Fibroblast of lung (primary cell): ENCODE measurements around the gene MROH2A. TPM values are rescaled to one million over a fixed set of nuclear protein-coding genes. Genes with fewer than 3 reads are reported as not detected.

ENCODE experiments used
- DNase-seq, 2 donors: peaks; one replicate each; pipeline versions ENCODE4 v3.0.0 to v3.0.0-alpha.2; 2010; ENCODE audit warnings: low read depth in 2 of 2
- H2AFZ ChIP-seq: 2 replicates; pipeline ENCODE4 v1.5.1; 2012; ENCODE audit warnings: low read length, control low read depth, inconsistent platforms
- H3K27ac ChIP-seq: 2 replicates; pipeline ENCODE4 v1.5.1; 2011; ENCODE audit warnings: low read length, control low read depth; ENCODE audit not compliant: insufficient read depth
- H3K27me3 ChIP-seq: 2 replicates; pipeline ENCODE4 v1.5.1; 2011; ENCODE audit warnings: mild to moderate bottlenecking, low read length; ENCODE audit not compliant: control insufficient read depth, insufficient read depth
- H3K36me3 ChIP-seq: 2 replicates; pipeline ENCODE4 v1.5.1; 2011; ENCODE audit warnings: low read length; ENCODE audit not compliant: control insufficient read depth, insufficient read depth
- H3K4me1 ChIP-seq: 2 replicates; pipeline ENCODE4 v1.5.1; 2011; ENCODE audit warnings: low read length; ENCODE audit not compliant: control insufficient read depth, insufficient read depth; ENCODE audit errors: extremely low read depth
- H3K4me2 ChIP-seq: 2 replicates; pipeline ENCODE4 v1.5.1; 2011; ENCODE audit warnings: low read length, control low read depth; ENCODE audit not compliant: insufficient read depth; ENCODE audit errors: extremely low read depth
- H3K4me3 ChIP-seq, 4 experiments: fragments of 200-600 bp in 1 of 4; sonication (generic) in 1 of 4; replicated peaks in 1 of 4; 2 replicates each; pipeline ENCODE4 v1.5.1; 2011 to 2016; ENCODE audit warnings: low read length in 4 of 4, low read depth in 3 of 4, mild to moderate bottlenecking in 3 of 4, control low read depth in 2 of 4, inconsistent platforms in 1 of 4, mixed read lengths in 1 of 4; ENCODE audit not compliant: insufficient read depth in 1 of 4; ENCODE audit errors: control extremely low read depth in 1 of 4
- H3K79me2 ChIP-seq: 2 replicates; pipeline ENCODE4 v1.5.1; 2012; ENCODE audit warnings: mild to moderate bottlenecking, low read length, inconsistent platforms; ENCODE audit not compliant: control insufficient read depth, insufficient read depth
- H3K9ac ChIP-seq: 2 replicates; pipeline ENCODE4 v1.5.1; 2011; ENCODE audit warnings: mild to moderate bottlenecking, low read length, control low read depth; ENCODE audit not compliant: insufficient read depth
- H3K9me3 ChIP-seq: 2 replicates; pipeline ENCODE4 v1.5.1; 2012; ENCODE audit warnings: low read depth, low read length; ENCODE audit not compliant: control insufficient read depth, insufficient read depth
- H4K20me1 ChIP-seq: 2 replicates; pipeline ENCODE4 v1.5.1; 2011; ENCODE audit warnings: low read length; ENCODE audit not compliant: control insufficient read depth, insufficient read depth; ENCODE audit errors: extremely low read depth
- EZH2 ChIP-seq: IDR thresholded peaks from 2 replicates; pipeline ENCODE4 v1.5.1; 2012; ENCODE audit warnings: low read length, control low read depth, mild to moderate bottlenecking; ENCODE audit errors: missing control alignments
- polyA plus RNA-seq, 2 donors: library from polyadenylated mRNA; depleted of rRNA in 1 of 2; stranded (reverse) in 1 of 2; unstranded in 1 of 2; fragments of >200 nt; gene quantifications; 2 replicates each; pipeline ENCODE4 v1.2.1, GENCODE V29; 2011 to 2012; ENCODE audit warnings: missing spikeins in 1 of 2
- total RNA-seq: library from RNA; depleted of rRNA; stranded (reverse); fragments of >200 nt; gene quantifications from 2 replicates; pipeline ENCODE4 v1.2.1, GENCODE V29; 2014
- TF ChIP-seq, protein P1 (sequence below), 2 donors: IDR thresholded peaks in 1 of 2; conservative IDR thresholded peaks in 1 of 2; 1 replicate in 1 of 2; 2 replicates in 1 of 2; pipeline ENCODE4 v1.5.1; 2011 to 2012; ENCODE audit warnings: low read length in 2 of 2, control low read depth in 1 of 2, inconsistent platforms in 1 of 2, low read depth in 1 of 2, mild to moderate bottlenecking in 1 of 2

Gene MROH2A
- total and polyA plus RNA-seq, 2 donors (not counting 1 experiment from before 2014, with no cell fraction given): not detected

DNA sequence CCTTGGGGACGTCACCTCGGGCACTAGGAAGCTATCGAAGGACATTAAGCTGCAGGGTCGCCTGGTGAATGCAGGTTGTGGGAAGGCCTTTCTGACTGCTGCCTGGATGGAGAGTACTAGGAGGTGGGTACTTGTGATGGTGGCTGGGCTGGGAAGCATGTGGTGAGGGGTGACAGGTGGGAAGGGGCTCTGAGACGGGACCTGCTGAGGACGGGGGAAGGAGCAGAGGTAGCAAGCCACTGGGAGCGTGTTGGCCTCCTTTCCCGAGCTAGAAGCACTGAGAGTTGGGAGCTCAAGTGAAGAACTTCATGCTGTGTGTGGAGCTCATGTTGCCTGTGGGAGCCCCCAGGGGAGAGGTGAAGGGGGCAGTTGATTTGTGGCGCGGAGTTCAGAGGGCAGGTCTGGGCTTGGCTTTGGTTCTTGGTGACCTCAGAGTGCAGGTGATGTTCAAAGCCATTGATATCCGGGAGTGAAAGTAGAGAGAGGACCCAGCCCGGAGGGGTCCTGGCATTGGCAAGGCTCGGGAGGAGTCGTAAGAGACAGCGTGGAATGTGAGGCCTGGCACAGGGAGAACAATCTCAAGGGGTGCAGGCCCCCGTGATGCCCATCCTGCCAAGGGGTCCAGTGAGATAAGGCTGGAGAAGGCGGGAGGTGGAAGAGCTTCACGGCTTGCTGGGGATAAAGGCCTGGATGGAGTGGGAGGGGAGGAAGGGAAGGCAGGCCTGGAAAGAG, 13.2 kb downstream of the MROH2A start:
- H3K4me1 ChIP-seq: no peaks in the 10 kb centered on the region
- H3K4me3 ChIP-seq: no peak overlapping the region
- no peak for DNase-seq
- no peaks in the 10 kb centered on the region for H4K20me1 ChIP-seq
- H3K9ac ChIP-seq: no peak overlapping the region
- no peak overlapping the region for H3K27ac ChIP-seq
- TF ChIP-seq, protein P1, sequence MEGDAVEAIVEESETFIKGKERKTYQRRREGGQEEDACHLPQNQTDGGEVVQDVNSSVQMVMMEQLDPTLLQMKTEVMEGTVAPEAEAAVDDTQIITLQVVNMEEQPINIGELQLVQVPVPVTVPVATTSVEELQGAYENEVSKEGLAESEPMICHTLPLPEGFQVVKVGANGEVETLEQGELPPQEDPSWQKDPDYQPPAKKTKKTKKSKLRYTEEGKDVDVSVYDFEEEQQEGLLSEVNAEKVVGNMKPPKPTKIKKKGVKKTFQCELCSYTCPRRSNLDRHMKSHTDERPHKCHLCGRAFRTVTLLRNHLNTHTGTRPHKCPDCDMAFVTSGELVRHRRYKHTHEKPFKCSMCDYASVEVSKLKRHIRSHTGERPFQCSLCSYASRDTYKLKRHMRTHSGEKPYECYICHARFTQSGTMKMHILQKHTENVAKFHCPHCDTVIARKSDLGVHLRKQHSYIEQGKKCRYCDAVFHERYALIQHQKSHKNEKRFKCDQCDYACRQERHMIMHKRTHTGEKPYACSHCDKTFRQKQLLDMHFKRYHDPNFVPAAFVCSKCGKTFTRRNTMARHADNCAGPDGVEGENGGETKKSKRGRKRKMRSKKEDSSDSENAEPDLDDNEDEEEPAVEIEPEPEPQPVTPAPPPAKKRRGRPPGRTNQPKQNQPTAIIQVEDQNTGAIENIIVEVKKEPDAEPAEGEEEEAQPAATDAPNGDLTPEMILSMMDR (conservative IDR thresholded peaks at IDR 0.05 in 1 of 2, IDR thresholded peaks at IDR 0.05 in 1 of 2; ENCODE audit: low read depth in 1 of 2, low read length in 2 of 2): no peak
- no peak for TF ChIP-seq EZH2
- H3K9me3 ChIP-seq: no peaks in the 10 kb centered on the region
- no peaks in the 10 kb centered on the region for H3K27me3 ChIP-seq
- H3K4me2 ChIP-seq: no peak overlapping the region
- H2AFZ ChIP-seq: no peak overlapping the region
- H3K36me3 ChIP-seq: no peaks in the 10 kb centered on the region
- no peaks in the 10 kb centered on the region for H3K79me2 ChIP-seq

DNA sequence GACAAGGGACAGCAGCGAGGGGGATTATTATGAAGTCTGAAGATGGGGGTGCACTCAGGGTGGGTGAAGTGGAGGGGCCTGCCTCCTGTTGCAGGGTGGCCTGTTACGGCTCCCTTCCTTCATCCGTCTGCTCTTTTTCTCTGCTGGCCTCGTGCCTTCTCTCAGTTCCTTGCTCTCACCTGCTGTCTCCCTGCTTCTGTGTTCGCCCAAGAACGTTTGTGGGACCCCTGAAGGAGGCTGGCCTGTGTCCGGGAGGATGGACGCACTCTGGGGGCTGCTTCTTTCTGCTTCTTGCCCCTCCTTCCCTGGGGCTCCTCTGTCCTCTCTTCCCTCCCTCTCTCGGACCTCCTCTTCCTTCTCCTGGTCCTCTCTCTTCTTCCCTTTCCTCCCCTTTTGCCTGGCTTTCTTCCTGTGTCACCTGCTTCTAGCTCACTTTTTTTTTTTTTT, 13.8 kb downstream of the MROH2A start:
- TF ChIP-seq EZH2: no peak
- TF ChIP-seq, protein P1 (conservative IDR thresholded peaks at IDR 0.05 in 1 of 2, IDR thresholded peaks at IDR 0.05 in 1 of 2; ENCODE audit: low read depth in 1 of 2, low read length in 2 of 2): no peak
- Histone ChIP-seq H3K4me3 (no peak overlapping the region), H3K36me3 (no peaks in the 10 kb centered on the region), H3K4me2 (no peak overlapping the region), H3K9ac (no peak overlapping the region), H3K27me3 (no peaks in the 10 kb centered on the region), H3K4me1 (no peaks in the 10 kb centered on the region), H3K79me2 (no peaks in the 10 kb centered on the region), H2AFZ (no peak overlapping the region), H4K20me1 (no peaks in the 10 kb centered on the region), H3K9me3 (no peaks in the 10 kb centered on the region), H3K27ac (no peak overlapping the region)
- DNase-seq: no peak

- H4K20me1 ChIP-seq: no peaks in the 10 kb centered on the region
- H3K9me3 ChIP-seq: no peaks in the 10 kb centered on the region
- H3K9ac ChIP-seq: no peak overlapping the region
- no peaks in the 10 kb centered on the region for H3K36me3 ChIP-seq
- no peak for TF ChIP-seq EZH2
- TF ChIP-seq, protein P1 (conservative IDR thresholded peaks at IDR 0.05 in 1 of 2, IDR thresholded peaks at IDR 0.05 in 1 of 2; ENCODE audit: low read depth in 1 of 2, low read length in 2 of 2): no peak
- no peaks in the 10 kb centered on the region for H3K27me3 ChIP-seq
- H3K4me2 ChIP-seq: no peak overlapping the region
- H3K4me3 ChIP-seq: no peak overlapping the region
- no peak overlapping the region for H3K27ac ChIP-seq
- H3K79me2 ChIP-seq: no peaks in the 10 kb centered on the region
- no peak overlapping the region for H2AFZ ChIP-seq
- no peaks in the 10 kb centered on the region for H3K4me1 ChIP-seq
- no peak for DNase-seq
These were observed 14.6 kb downstream of the MROH2A start for GRCh38 chr2:233792720-233793119.
